ENCODE measurements around the gene ANKRD44. TPM values are rescaled to one million over a fixed set of nuclear protein-coding genes. Genes with fewer than 3 reads are reported as not detected.

Gene ANKRD44
- total RNA-seq, 1 donor from 2014 or later: 14.2 TPM

DNA sequence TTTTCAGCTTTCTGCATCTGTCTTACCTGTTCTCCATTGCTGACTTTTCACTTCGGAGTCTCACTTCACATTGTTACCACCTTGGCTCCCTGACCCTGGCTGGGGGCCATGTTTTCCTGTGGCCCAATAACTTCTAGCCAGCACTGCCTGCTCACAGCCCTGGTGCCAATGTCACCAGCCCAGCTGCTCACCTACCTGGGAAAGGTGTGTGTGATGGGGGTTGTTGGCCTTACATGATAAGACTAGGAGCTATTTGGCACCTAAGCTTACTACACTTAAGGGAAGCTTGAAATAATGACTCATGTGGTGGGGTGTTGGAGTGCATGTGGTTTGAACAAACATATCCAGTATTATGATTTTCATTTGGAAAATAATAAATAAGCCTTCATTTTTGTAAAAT, 346.6 kb downstream of the ANKRD44 start:
- no peak for DNase-seq (ENCODE audit: extremely low spot score, unreplicated experiment)
- no peak overlapping the region for H3K4me3 Mint-ChIP-seq
- H3K27me3 Mint-ChIP-seq: no peaks in the 10 kb centered on the region
- H3K27ac Mint-ChIP-seq: no peak overlapping the region
- peaks cover 5% of the 10 kb centered on the region for H3K4me1 Mint-ChIP-seq (ENCODE audit: unreplicated experiment)
- peaks cover 4% of the 10 kb centered on the region for H3K9me3 Mint-ChIP-seq
- TF ChIP-seq, protein P1, sequence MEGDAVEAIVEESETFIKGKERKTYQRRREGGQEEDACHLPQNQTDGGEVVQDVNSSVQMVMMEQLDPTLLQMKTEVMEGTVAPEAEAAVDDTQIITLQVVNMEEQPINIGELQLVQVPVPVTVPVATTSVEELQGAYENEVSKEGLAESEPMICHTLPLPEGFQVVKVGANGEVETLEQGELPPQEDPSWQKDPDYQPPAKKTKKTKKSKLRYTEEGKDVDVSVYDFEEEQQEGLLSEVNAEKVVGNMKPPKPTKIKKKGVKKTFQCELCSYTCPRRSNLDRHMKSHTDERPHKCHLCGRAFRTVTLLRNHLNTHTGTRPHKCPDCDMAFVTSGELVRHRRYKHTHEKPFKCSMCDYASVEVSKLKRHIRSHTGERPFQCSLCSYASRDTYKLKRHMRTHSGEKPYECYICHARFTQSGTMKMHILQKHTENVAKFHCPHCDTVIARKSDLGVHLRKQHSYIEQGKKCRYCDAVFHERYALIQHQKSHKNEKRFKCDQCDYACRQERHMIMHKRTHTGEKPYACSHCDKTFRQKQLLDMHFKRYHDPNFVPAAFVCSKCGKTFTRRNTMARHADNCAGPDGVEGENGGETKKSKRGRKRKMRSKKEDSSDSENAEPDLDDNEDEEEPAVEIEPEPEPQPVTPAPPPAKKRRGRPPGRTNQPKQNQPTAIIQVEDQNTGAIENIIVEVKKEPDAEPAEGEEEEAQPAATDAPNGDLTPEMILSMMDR (conservative IDR thresholded peaks at IDR 0.05): no peak
- H3K36me3 Mint-ChIP-seq: no peaks in the 10 kb centered on the region

GRCh38 chr2:196963043-196963442, 347.5 kb downstream of the ANKRD44 start:
- Mint-ChIP-seq H3K36me3 (no peaks in the 10 kb centered on the region), H3K27me3 (no peaks in the 10 kb centered on the region), H3K9me3 (peaks cover 4% of the 10 kb centered on the region), H3K27ac (no peak overlapping the region), H3K4me3 (no peak overlapping the region), H3K4me1 (ENCODE audit: unreplicated experiment) (peaks cover 5% of the 10 kb centered on the region)
- TF ChIP-seq, protein P1 (conservative IDR thresholded peaks at IDR 0.05): no peak
- DNase-seq (ENCODE audit: extremely low spot score, unreplicated experiment): no peak

DNA sequence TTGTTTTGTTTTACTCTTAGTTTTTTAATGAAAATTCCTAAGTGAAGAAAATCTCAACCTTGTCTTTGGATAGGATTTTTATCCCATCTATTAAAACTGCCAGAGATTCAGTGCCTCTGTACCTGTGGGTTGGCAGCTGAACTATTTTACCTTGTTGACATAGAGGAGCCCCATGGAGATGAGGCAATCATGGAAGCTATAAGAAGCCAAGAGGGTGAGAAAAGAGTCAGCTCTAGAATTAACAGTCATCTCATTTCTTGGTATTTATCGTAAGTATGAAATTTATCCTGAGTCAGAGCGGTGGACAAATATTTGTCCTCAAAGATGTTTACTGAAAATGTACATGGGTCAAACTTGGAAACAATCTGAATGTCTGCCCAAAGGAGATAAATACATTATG, 348.3 kb downstream of the ANKRD44 start:
- no peak overlapping the region for H3K27ac Mint-ChIP-seq
- no peak for DNase-seq (ENCODE audit: extremely low spot score, unreplicated experiment)
- no peaks in the 10 kb centered on the region for H3K27me3 Mint-ChIP-seq
- H3K9me3 Mint-ChIP-seq: no peaks in the 10 kb centered on the region
- peaks cover 5% of the 10 kb centered on the region for H3K4me1 Mint-ChIP-seq (ENCODE audit: unreplicated experiment)
- no peak overlapping the region for H3K4me3 Mint-ChIP-seq
- H3K36me3 Mint-ChIP-seq: no peaks in the 10 kb centered on the region
- TF ChIP-seq, protein P1 (conservative IDR thresholded peaks at IDR 0.05): no peak

- DNase-seq (ENCODE audit: extremely low spot score, unreplicated experiment): no peak
- no peaks in the 10 kb centered on the region for H3K27me3 Mint-ChIP-seq
- no peak overlapping the region for H3K4me3 Mint-ChIP-seq
- H3K27ac Mint-ChIP-seq: no peak overlapping the region
- no peaks in the 10 kb centered on the region for H3K9me3 Mint-ChIP-seq
- H3K36me3 Mint-ChIP-seq: no peaks in the 10 kb centered on the region
- TF ChIP-seq, protein P1 (conservative IDR thresholded peaks at IDR 0.05): no peak
- peaks cover 5% of the 10 kb centered on the region for H3K4me1 Mint-ChIP-seq (ENCODE audit: unreplicated experiment)
These were observed 348.7 kb downstream of the ANKRD44 start for GRCh38 chr2:196961889-196962288.

- TF ChIP-seq, protein P1 (conservative IDR thresholded peaks at IDR 0.05): no peak
- no peaks in the 10 kb centered on the region for H3K36me3 Mint-ChIP-seq
- DNase-seq (ENCODE audit: extremely low spot score, unreplicated experiment): no peak
- H3K9me3 Mint-ChIP-seq: no peaks in the 10 kb centered on the region
- peaks cover 6% of the 10 kb centered on the region for H3K4me1 Mint-ChIP-seq (ENCODE audit: unreplicated experiment)
- H3K4me3 Mint-ChIP-seq: no peak overlapping the region
- no peak overlapping the region for H3K27ac Mint-ChIP-seq
- no peaks in the 10 kb centered on the region for H3K27me3 Mint-ChIP-seq
These were observed 350.7 kb downstream of the ANKRD44 start for GRCh38 chr2:196959734-196960338.

- no peaks in the 10 kb centered on the region for H3K27me3 Mint-ChIP-seq
- no peaks in the 10 kb centered on the region for H3K36me3 Mint-ChIP-seq
- H3K4me1 Mint-ChIP-seq (ENCODE audit: unreplicated experiment): peaks cover 11% of the 10 kb centered on the region
- no peak overlapping the region for H3K4me3 Mint-ChIP-seq
- TF ChIP-seq, protein P1 (conservative IDR thresholded peaks at IDR 0.05): no peak
- no peak overlapping the region for H3K27ac Mint-ChIP-seq
- no peaks in the 10 kb centered on the region for H3K9me3 Mint-ChIP-seq
- DNase-seq (ENCODE audit: extremely low spot score, unreplicated experiment): no peak
These were observed 351.3 kb downstream of the ANKRD44 start for GRCh38 chr2:196959281-196959680.
